Vagina (tissue), 2 donors: Measurements from ENCODE around the gene SLC35F1.

Experiments used
- POLR2A ChIP-seq, 2 donors: fragments of 450-650 bp; IDR thresholded peaks; one replicate each; pipeline ENCODE4 v1.6.1; 2017; ENCODE audit warnings: antibody characterized with exemption in 2 of 2, mild to moderate bottlenecking in 2 of 2, moderate library complexity in 2 of 2
- POLR2AphosphoS5 ChIP-seq, 2 donors: sonication (generic); formaldehyde crosslinking; IDR thresholded peaks; one replicate each; pipeline ENCODE4 v1.9.0; 2017; ENCODE audit warnings: antibody characterized with exemption in 2 of 2, mild to moderate bottlenecking in 2 of 2, low read depth in 1 of 2; ENCODE audit not compliant: insufficient read depth in 1 of 2

GRCh38 chr6:118100717-118101116, 193.7 kb downstream of the SLC35F1 start:
- no peak for TF ChIP-seq POLR2A (IDR thresholded peaks at IDR 0.05)
- no peak for TF ChIP-seq POLR2AphosphoS5 (IDR thresholded peaks at IDR 0.05; ENCODE audit: insufficient read depth in 1 of 2, low read depth in 1 of 2)
